ENCODE data around the gene MPC2. TPM values are rescaled to one million over a fixed set of nuclear protein-coding genes. Genes with fewer than 3 reads are reported as not detected.
"Not testable (repeated sequence)": the region's sequence is repeated elsewhere in the genome, so short reads cannot be mapped to it uniquely, and the experiment has no call there.

Gene MPC2
- total RNA-seq, 1 experiment from 2014 or later, result 68.2 TPM

DNA sequence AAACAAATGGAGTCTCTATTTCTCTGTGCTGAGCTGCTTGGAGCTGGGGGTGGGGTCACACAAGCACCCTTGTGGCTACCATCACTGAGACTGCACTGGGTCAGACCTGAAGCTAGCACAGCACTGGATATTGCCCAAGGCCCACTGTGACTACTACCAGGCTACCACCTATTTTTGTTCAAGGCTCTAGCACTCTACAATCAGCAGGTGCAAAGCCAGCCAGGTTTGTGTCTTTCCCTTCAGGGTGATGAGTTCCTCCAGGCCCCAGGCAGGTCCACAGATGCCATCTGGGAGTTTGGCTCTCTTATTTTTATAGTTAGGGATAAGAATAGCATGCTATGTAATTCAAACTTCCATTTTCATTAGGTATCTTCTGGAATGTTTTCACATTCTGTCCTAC is 46.5 kb downstream of the MPC2 start:
- no peaks in the 10 kb centered on the region for H3K9me3 ChIP-seq (ENCODE audit: low read length)
- DNase-seq, result no peak
- H3K9ac ChIP-seq (ENCODE audit: low read length), result no peak overlapping the region
- H3K79me2 ChIP-seq (ENCODE audit: low read length), result no peaks in the 10 kb centered on the region
- H3K4me3 ChIP-seq (ENCODE audit: low read length), result no peak overlapping the region
- no peak overlapping the region for H3K4me2 ChIP-seq (ENCODE audit: low read depth, low read length, poor library complexity, severe bottlenecking)
- no peaks in the 10 kb centered on the region for H3K27me3 ChIP-seq (ENCODE audit: low read length)
- H3K27ac ChIP-seq (ENCODE audit: low read length), result no peak overlapping the region
- H4K20me1 ChIP-seq (ENCODE audit: insufficient read depth, low read depth, low read length), result no peaks in the 10 kb centered on the region
- H3K9me2 ChIP-seq (replicated peaks; ENCODE audit: insufficient read depth, low read length), result no peaks in the 10 kb centered on the region
- H3K36me3 ChIP-seq (ENCODE audit: insufficient read depth, low read length), result no peaks in the 10 kb centered on the region
- no peak overlapping the region for H2AFZ ChIP-seq (ENCODE audit: low read length)
- peaks cover 5% of the 10 kb centered on the region; the same call in 1 of the 2 replicates for H3K4me1 ChIP-seq (ENCODE audit: low read length)

- H3K4me2 ChIP-seq (ENCODE audit: low read depth, low read length, poor library complexity, severe bottlenecking); H3K9me2 ChIP-seq (replicated peaks; ENCODE audit: insufficient read depth, low read length); H3K36me3 ChIP-seq (ENCODE audit: insufficient read depth, low read length); H3K27me3 ChIP-seq (ENCODE audit: low read length); H3K79me2 ChIP-seq (ENCODE audit: low read length); H3K27ac ChIP-seq (ENCODE audit: low read length); H4K20me1 ChIP-seq (ENCODE audit: insufficient read depth, low read depth, low read length); H2AFZ ChIP-seq (ENCODE audit: low read length); DNase-seq; H3K9ac ChIP-seq (ENCODE audit: low read length); H3K4me1 ChIP-seq (ENCODE audit: low read length); H3K4me3 ChIP-seq (ENCODE audit: low read length); H3K9me3 ChIP-seq (ENCODE audit: low read length): not testable (repeated sequence)
These were observed 49.7 kb downstream of the MPC2 start for GRCh38 chr1:167887187-167887586.

- no peaks in the 10 kb centered on the region for H3K79me2 ChIP-seq (ENCODE audit: low read length)
- no peak overlapping the region for H3K27ac ChIP-seq (ENCODE audit: low read length)
- no peak for DNase-seq
- H3K4me2 ChIP-seq (ENCODE audit: low read depth, low read length, poor library complexity, severe bottlenecking), result no peak overlapping the region
- no peaks in the 10 kb centered on the region for H3K9me2 ChIP-seq (replicated peaks; ENCODE audit: insufficient read depth, low read length)
- no peak overlapping the region for H3K4me3 ChIP-seq (ENCODE audit: low read length)
- no peaks in the 10 kb centered on the region for H4K20me1 ChIP-seq (ENCODE audit: insufficient read depth, low read depth, low read length)
- H3K9ac ChIP-seq (ENCODE audit: low read length), result no peak overlapping the region
- no peaks in the 10 kb centered on the region for H3K9me3 ChIP-seq (ENCODE audit: low read length)
- H3K36me3 ChIP-seq (ENCODE audit: insufficient read depth, low read length), result no peaks in the 10 kb centered on the region
- H3K27me3 ChIP-seq (ENCODE audit: low read length), result no peaks in the 10 kb centered on the region
- no peak overlapping the region for H2AFZ ChIP-seq (ENCODE audit: low read length)
- H3K4me1 ChIP-seq (ENCODE audit: low read length), result no peaks in the 10 kb centered on the region
These were observed 54.5 kb downstream of the MPC2 start for GRCh38 chr1:167882376-167882775.

DNA sequence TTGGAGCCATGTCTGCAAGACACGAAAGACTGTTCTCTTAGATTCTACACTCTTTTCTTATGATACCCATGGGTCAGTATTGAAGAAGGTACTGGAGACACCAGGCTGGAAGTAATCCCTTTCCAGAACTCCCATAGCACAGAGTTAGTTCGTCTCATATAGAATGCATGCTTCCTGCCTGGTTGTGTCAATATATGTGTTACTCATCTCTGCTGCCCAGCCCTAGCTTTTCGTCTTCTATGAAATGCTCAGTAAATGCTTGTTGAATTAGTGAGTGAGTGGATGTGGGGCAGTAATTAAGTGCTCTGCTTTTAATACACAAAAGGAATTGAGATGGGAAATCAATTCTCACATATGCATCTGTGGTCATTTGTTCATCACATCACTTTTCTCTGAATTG is 55.1 kb downstream of the MPC2 start:
- Histone ChIP-seq H3K27me3 (ENCODE audit: low read length) (no peaks in the 10 kb centered on the region), H3K9me2 (replicated peaks; ENCODE audit: insufficient read depth, low read length) (no peaks in the 10 kb centered on the region), H3K36me3 (ENCODE audit: insufficient read depth, low read length) (no peaks in the 10 kb centered on the region), H3K79me2 (ENCODE audit: low read length) (no peaks in the 10 kb centered on the region), H2AFZ (ENCODE audit: low read length) (no peak overlapping the region), H4K20me1 (ENCODE audit: insufficient read depth, low read depth, low read length) (no peaks in the 10 kb centered on the region), H3K4me2 (ENCODE audit: low read depth, low read length, poor library complexity, severe bottlenecking) (no peak overlapping the region), H3K4me3 (ENCODE audit: low read length) (no peak overlapping the region), H3K27ac (ENCODE audit: low read length) (no peak overlapping the region), H3K9ac (ENCODE audit: low read length) (no peak overlapping the region), H3K9me3 (ENCODE audit: low read length) (no peaks in the 10 kb centered on the region), H3K4me1 (ENCODE audit: low read length) (no peaks in the 10 kb centered on the region)
- no peak for DNase-seq

DNA sequence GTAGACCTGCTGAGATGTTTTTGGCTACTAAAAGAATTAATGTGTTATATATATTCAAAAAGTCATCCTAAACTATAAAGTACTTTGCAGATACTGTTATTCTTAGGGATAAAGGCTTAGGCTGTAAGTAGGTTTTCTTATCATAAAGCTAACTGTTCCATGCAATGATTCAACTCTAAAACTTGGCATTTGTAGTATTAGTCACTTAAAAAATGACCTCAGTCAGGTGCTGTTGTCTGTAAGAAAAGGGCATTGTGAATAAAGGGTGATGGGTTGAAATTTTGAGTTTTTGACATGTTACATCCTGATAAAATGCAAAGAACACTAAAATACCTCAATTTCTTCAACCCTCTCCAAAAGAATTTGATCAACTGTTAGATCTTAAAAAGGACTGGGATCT is 55.8 kb downstream of the MPC2 start:
- no peak overlapping the region for H3K27ac ChIP-seq (ENCODE audit: low read length)
- no peaks in the 10 kb centered on the region for H3K9me3 ChIP-seq (ENCODE audit: low read length)
- H3K79me2 ChIP-seq (ENCODE audit: low read length), result no peaks in the 10 kb centered on the region

GRCh38 chr1:167880580-167881021 is 56.3 kb downstream of the MPC2 start:
- DNase-seq, result no peak
- no peak overlapping the region for H3K9ac ChIP-seq (ENCODE audit: low read length)
- H3K4me1 ChIP-seq (ENCODE audit: low read length), result no peaks in the 10 kb centered on the region
- H3K36me3 ChIP-seq (ENCODE audit: insufficient read depth, low read length), result no peaks in the 10 kb centered on the region
- no peaks in the 10 kb centered on the region for H3K9me2 ChIP-seq (replicated peaks; ENCODE audit: insufficient read depth, low read length)
- H3K4me3 ChIP-seq (ENCODE audit: low read length), result no peak overlapping the region
- H3K79me2 ChIP-seq (ENCODE audit: low read length), result no peaks in the 10 kb centered on the region
- H2AFZ ChIP-seq (ENCODE audit: low read length), result no peak overlapping the region
- no peaks in the 10 kb centered on the region for H4K20me1 ChIP-seq (ENCODE audit: insufficient read depth, low read depth, low read length)
- no peaks in the 10 kb centered on the region for H3K9me3 ChIP-seq (ENCODE audit: low read length)
- no peak overlapping the region for H3K27ac ChIP-seq (ENCODE audit: low read length)
- no peaks in the 10 kb centered on the region for H3K27me3 ChIP-seq (ENCODE audit: low read length)
- H3K4me2 ChIP-seq (ENCODE audit: low read depth, low read length, poor library complexity, severe bottlenecking), result no peak overlapping the region

More for the DNA sequence above, 55.8 kb downstream of the MPC2 start:
- Histone ChIP-seq H3K36me3 (ENCODE audit: insufficient read depth, low read length) (no peaks in the 10 kb centered on the region), H3K4me3 (ENCODE audit: low read length) (no peak overlapping the region), H3K9ac (ENCODE audit: low read length) (no peak overlapping the region), H4K20me1 (ENCODE audit: insufficient read depth, low read depth, low read length) (no peaks in the 10 kb centered on the region), H3K27me3 (ENCODE audit: low read length) (no peaks in the 10 kb centered on the region), H3K4me1 (ENCODE audit: low read length) (no peaks in the 10 kb centered on the region), H2AFZ (ENCODE audit: low read length) (no peak overlapping the region), H3K9me2 (replicated peaks; ENCODE audit: insufficient read depth, low read length) (no peaks in the 10 kb centered on the region), H3K4me2 (ENCODE audit: low read depth, low read length, poor library complexity, severe bottlenecking) (no peak overlapping the region)
- no peak for DNase-seq

DNA sequence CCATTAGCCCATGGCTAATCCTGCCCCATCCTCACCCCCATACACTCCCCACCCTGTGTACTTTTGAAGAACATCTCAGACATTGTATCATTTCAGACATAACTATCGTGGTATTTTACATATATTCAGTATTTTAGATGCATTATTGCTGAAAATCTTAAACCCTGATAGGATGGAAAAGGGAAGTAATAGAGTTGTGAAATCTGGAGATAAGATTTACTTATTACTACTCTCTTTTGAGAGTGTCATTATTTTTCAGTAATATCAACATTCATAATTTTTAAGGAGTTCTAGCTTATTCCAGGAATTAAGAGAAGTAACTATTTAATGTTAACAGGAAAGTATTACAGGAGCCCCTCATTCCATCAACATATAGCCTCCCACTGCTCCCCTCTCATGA is 57.4 kb downstream of the MPC2 start:
- no peaks in the 10 kb centered on the region for H3K36me3 ChIP-seq (ENCODE audit: insufficient read depth, low read length)
- H4K20me1 ChIP-seq (ENCODE audit: insufficient read depth, low read depth, low read length), result no peaks in the 10 kb centered on the region
- H3K9me2 ChIP-seq (replicated peaks; ENCODE audit: insufficient read depth, low read length), result no peaks in the 10 kb centered on the region
- no peak overlapping the region for H3K4me2 ChIP-seq (ENCODE audit: low read depth, low read length, poor library complexity, severe bottlenecking)
- no peak overlapping the region for H3K4me3 ChIP-seq (ENCODE audit: low read length)
- H3K9ac ChIP-seq (ENCODE audit: low read length), result no peak overlapping the region
- H2AFZ ChIP-seq (ENCODE audit: low read length), result no peak overlapping the region
- no peaks in the 10 kb centered on the region for H3K4me1 ChIP-seq (ENCODE audit: low read length)
- no peaks in the 10 kb centered on the region for H3K79me2 ChIP-seq (ENCODE audit: low read length)
- DNase-seq, result no peak
- H3K9me3 ChIP-seq (ENCODE audit: low read length), result no peaks in the 10 kb centered on the region
- H3K27ac ChIP-seq (ENCODE audit: low read length), result no peak overlapping the region
- no peaks in the 10 kb centered on the region for H3K27me3 ChIP-seq (ENCODE audit: low read length)

DNA sequence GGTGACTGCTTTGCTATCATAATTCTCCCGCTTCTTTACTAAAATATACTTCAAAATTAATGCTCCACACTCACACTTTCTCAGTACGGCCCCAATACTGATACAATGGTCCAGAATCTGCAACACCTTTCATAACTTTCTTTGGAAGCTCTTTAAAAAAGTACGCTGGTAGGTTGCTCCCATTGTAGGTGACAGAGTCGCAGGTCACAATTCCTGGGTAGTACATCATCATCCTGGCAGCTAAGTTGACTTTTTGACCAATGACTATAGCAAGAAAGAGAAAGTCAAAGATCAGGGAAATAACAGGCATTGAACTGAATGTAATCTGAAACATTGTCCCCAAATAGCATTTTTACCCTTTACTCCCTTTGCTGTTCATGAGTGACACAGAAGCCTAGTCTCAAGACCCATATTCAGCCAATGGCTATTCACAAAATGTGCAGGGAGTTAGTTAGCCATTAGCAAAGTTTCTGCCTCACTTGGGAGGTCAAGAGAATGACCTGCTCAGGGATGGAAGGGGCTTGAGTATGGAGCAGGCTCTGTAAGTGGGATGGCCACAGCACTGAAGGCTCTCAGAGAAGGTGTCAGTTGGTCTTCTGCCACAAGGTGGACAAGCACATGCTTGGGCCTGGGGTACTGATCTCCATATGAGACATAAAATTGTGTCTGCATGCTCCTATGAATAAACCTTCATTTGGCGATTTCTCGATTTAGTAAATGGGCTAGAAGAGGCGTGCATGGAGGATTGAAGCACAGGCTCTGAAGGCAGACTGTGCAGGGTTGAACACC is 58.3 kb downstream of the MPC2 start:
- Histone ChIP-seq H3K9me2 (replicated peaks; ENCODE audit: insufficient read depth, low read length) (no peaks in the 10 kb centered on the region), H3K36me3 (ENCODE audit: insufficient read depth, low read length) (no peaks in the 10 kb centered on the region)

More for the DNA sequence above, 58.3 kb downstream of the MPC2 start:
- H3K4me3 ChIP-seq (ENCODE audit: low read length), result no peak overlapping the region
- H3K4me2 ChIP-seq (ENCODE audit: low read depth, low read length, poor library complexity, severe bottlenecking), result no peak overlapping the region
- H3K79me2 ChIP-seq (ENCODE audit: low read length), result no peaks in the 10 kb centered on the region
- H3K27ac ChIP-seq (ENCODE audit: low read length), result no peak overlapping the region
- no peaks in the 10 kb centered on the region for H3K9me3 ChIP-seq (ENCODE audit: low read length)
- no peak overlapping the region for H3K9ac ChIP-seq (ENCODE audit: low read length)
- no peaks in the 10 kb centered on the region for H3K27me3 ChIP-seq (ENCODE audit: low read length)
- no peaks in the 10 kb centered on the region for H4K20me1 ChIP-seq (ENCODE audit: insufficient read depth, low read depth, low read length)
- no peak for DNase-seq
- H3K4me1 ChIP-seq (ENCODE audit: low read length), result no peaks in the 10 kb centered on the region
- no peak overlapping the region for H2AFZ ChIP-seq (ENCODE audit: low read length)
